GM18517 (cell line): ENCODE data around the gene ZC3H7A.

Experiments used
- ATAC-seq: cut with Tn5 transposase; IDR thresholded peaks from one replicate; pipeline ENCODE4 v1.9.1; 2021; ENCODE audit warnings: mild to moderate bottlenecking, moderate library complexity; ENCODE audit not compliant: unreplicated experiment

Gene ZC3H7A

DNA sequence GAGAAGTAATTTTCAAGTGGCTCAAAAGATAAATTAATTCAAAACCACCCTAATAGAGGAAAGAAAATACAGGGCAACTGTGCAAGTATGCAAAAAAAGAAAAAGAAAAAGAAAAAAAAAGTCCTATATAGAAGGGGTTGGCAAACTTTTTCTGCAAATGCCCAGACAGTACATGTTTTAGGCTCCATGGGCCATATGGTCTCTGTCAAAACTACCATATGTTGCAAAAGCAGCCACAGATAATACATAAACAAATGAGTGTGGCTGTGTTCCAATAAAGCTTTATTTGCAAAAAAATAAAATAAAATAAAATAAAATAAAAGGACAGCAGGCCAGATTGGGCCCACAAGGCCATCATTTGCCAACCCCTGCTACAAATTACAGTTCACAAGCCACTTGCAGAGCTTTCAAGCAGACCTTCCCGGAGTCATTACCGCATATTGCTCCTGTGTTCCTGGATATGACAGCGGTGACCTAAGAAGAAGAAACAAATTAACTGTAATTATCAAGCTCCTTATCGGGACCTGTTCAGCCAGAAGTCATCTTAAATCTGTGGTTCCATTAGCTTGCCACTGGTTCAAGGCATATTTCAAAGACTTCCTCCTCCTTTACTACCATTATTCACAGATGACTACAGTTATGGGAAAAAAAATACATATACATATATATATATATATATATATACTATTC, 15.9 kb downstream of the ZC3H7A start:
- ATAC-seq, result no peak

DNA sequence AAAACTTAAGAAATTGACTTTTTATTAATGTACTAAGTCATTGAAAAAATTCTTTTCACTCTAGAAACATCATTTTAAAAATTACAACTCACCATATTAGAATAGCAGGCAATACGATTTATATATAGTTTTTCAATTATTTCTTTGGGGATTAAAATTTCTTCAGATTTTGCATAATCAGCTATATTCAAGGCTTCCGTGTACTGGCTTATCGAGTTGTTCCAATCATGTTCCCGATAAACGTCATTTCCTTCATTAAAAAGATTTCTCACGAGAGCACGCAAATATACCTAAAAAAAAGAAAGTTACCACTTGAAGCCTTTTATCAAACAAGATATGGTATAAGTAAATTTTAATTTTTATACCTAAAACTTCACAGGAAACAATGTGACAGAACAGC, 18.0 kb downstream of the ZC3H7A start:
- ATAC-seq, result no peak

GRCh38 chr16:11774065-11774626, 22.9 kb downstream of the ZC3H7A start:
- peak; percentile 54 for ATAC-seq

GRCh38 chr16:11768849-11769248, 28.2 kb downstream of the ZC3H7A start:
- peak; percentile 64 for ATAC-seq

GRCh38 chr16:11762431-11762830, 34.6 kb downstream of the ZC3H7A start:
- ATAC-seq, result no peak

DNA sequence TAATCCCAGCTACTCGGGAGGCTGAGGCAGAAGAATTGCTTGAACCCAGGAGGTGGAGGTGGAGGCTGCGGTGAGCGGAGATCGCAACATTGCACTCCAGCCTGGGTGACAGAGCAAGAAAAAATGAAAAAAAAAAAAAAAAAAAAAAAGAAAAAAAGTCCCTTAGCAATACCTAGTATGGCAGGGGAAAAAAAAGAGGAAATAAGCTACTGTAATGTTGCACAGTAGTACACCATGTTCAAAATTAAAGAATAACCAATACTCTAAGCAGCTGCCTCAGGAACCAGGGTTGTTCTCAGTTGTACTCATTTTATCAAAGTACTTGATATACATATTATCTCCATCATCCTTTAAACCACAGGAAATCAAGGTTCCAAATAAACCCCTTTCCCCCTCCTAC, 37.1 kb downstream of the ZC3H7A start:
- no peak for ATAC-seq

- no peak for ATAC-seq
Measured at GRCh38 chr16:11759163-11759834, 37.8 kb downstream of the ZC3H7A start.

GRCh38 chr16:11757671-11758545, 39.1 kb downstream of the ZC3H7A start:
- ATAC-seq, result no peak

- ATAC-seq, result no peak
Measured at GRCh38 chr16:11756248-11756647, 40.8 kb downstream of the ZC3H7A start.

- ATAC-seq, result no peak
Measured at GRCh38 chr16:11755022-11755760, 41.9 kb downstream of the ZC3H7A start.

GRCh38 chr16:11752856-11753255, 44.2 kb downstream of the ZC3H7A start:
- ATAC-seq, result no peak

DNA sequence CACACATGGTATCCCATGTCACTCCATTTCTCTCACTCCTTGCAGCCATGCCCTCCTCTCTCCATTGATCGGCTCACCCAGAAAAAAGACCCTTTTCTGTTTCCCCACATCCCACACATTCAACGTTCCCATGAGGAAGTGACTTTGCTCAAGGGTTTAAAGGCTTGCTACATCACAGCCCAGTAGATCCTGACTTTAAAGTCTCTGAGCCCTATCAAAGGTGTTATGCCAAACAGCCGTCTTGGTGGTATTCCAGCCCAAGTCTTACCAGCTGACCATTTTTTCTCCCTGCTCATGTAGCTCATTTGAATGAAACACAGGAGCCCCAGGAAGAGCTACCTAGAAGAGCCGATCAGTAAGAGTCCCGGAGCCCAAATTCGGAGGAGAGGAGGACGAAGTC, 47.0 kb downstream of the ZC3H7A start:
- no peak for ATAC-seq

DNA sequence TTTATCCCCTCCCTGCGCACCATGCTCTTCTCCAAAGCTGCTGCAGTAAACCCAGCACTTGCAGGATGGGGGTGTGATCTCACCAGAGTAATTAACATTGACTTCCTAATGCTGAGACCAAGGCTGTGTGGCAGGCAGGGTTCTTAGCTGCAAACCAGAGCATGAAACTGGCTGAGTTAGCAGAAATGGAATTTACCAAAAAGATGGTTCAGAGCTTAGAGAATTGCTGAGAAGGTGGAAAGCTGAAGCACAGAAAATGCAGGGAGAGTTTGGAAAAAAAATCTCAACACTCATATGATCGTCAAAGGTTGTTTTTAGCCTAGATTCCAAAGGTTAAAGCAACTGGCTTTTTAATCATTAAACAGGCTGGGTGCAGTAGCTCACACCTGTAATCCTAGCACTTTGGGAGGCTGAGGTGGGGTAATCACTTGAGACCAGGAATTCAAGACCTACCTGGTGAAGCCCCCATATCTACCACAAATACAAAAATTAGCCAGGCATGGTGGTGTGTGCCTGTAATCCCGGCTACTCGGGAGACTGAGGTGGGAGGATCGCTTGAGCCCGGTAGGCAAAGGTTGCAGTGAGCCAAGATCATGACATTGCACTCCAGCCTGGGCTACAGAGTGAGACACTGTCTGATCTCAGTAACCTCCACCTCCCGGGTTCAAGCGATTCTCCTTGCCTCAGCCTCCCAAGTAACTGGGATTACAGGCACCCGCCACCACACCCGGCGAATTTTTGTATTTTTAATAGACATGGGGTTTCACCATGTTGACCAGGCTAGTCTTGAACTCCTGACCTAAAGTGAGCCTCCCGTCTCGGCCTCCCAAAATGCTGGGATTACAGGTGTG, 48.4 kb downstream of the ZC3H7A start:
- no peak for ATAC-seq

DNA sequence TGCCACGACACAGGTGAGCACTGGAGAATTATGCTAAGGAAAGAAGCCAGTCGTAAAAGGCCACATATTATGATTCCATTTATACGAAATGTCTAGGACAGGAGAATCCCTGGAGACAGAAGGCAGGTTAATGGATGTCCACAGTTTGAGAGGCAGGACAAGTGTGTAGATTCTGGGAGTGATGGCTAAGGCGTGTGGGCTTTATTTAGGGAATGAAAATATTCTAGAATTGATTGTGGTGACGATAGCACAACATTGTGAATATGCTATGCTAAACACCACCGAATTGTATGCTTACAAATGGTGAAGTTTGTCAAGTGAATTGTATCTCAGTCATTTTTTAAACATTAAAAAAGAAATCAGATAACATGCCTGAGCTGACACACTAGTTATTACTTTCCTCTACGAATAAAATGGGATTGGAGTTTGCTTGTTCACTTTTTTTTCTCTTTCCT, 49.1 kb downstream of the ZC3H7A start:
- ATAC-seq, result no peak

DNA sequence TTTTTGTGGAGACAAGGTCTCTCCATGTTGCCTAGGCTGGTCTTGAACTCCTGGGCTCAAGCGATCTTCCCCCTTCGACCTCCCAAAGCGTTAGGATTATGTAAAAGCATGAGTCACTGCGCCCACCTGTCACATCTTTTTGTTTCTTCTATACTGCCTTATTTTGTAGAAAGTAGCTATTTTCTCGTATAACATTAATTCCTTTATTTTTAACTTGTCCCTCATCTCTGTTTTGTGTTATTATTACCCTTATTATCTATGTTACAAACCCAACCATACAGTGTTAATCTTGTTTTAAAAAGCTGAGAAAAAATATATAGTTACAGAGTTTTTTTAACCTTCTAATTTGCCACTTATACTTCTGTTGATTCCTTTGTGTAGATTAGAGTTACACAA, 53.0 kb downstream of the ZC3H7A start:
- ATAC-seq, result no peak

GRCh38 chr16:11743308-11744074, 53.6 kb downstream of the ZC3H7A start:
- ATAC-seq, result no peak

DNA sequence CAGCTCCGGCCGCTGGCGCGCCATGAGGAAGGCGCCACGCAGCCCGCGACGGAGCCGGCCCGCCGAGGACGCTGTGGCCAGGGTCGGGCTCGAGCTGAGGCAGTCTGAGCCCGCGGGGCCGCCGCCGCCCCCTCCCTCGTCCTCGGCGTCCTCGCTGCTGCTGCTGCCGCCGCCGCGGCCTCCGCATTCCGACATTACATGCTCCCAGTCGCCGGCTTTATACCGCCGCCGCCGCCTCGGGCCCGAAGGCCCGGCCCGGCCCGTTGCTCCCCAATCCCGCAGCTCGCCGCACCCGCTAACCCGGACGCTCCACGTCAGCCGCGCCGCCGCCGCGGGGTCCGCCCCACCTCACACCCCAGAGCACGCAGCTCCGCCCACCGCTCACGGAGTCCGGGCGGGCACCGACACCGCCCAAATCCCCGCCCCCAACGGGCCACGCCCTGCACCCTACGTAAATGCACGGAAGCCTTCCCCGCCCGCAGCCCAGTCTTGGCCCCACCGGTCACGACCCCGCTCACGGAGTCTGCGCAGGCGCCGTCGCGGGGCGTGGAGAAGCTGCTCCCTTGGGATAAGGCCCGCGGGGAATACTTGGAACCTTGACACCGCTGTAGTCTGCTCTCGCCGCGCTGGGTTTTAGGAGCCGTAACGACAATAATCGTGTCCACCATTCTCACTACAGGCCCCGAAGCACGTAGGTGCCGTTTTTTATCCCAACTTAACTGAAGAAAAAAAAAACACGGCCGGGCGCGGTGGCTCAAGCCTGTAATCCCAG, 54.3 kb downstream of the ZC3H7A start, which contains the start of gene TXNDC11:
Gene TXNDC11 (minus strand): TSS at position 322 of the 772 bp plus-strand sequence. CDS start 127 bp downstream, at position 195.
- peak; percentile 89 for ATAC-seq

DNA sequence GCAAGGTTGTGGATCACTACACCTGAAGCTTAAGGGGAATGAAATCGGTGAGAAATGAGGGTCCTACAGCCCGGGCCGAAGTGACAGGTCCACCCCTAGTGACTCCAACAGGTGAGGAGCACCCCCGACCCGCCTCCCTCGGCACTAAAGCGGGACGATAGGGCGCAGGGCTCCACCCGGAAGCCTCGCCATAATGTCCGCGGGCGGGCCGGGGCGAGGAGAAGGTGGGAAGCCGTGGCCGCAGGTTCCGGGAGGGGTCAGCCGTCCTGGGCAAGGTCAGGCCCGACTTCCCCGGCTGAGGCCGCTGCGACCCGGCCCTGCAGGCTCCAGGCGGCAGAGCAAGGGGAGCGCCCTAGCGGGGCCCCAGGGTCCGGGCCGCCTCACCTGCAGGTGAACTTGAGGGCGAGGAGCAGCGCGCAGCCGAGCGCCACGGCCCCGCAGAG, 54.9 kb downstream of the ZC3H7A start:
- ATAC-seq, result no peak
